Posterior cingulate gyrus (tissue), 11 donors: ENCODE measurements around the gene FAM131C.
A peak's percentile ranks its signal among the peaks of the same experiment; 100 is the strongest.
"Not testable (repeated sequence)": the region's sequence is repeated elsewhere in the genome, so short reads cannot be mapped to it uniquely, and the experiment has no call there.

Experiments
- DNase-seq, 10 donors: peaks; one replicate each; pipeline versions ENCODE4 v3.0.0 to v3.0.0-alpha.2; 2020 to 2021; ENCODE audit warnings: mixed read lengths in 3 of 10
- intact Hi-C: fragments of 100-400 bp; cut with DNase I; formaldehyde crosslinking; loops from one replicate; pipeline ENCODE4 v1.15.1; 2023

Gene FAM131C

GRCh38 chr1:16109571-16109970 lies 36.1 kb upstream of the FAM131C start:
- peak in 3 of 10 donors; percentile 5 to 28 (median 26) for DNase-seq
- intact Hi-C loops: no loop called here

GRCh38 chr1:16107039-16107438 lies 33.6 kb upstream of the FAM131C start:
- intact Hi-C loops, DNase-seq: not testable (repeated sequence)

GRCh38 chr1:16101623-16102022 lies 28.2 kb upstream of the FAM131C start:
- intact Hi-C loops: no loop called here
- DNase-seq: no peak

- intact Hi-C loops: no loop called here
- peak in 1 of 10 donors; percentile 35 for DNase-seq
Measured at GRCh38 chr1:16099412-16099811, 26.0 kb upstream of the FAM131C start.

- peak in 1 of 10 donors; percentile 35 for DNase-seq
- intact Hi-C loops: no loop called here
Measured at GRCh38 chr1:16095447-16095846, 22.0 kb upstream of the FAM131C start.

- intact Hi-C loops: no loop called here
Measured at GRCh38 chr1:16094453-16095158, 21.2 kb upstream of the FAM131C start.

GRCh38 chr1:16093611-16094010 lies 20.2 kb upstream of the FAM131C start:
- intact Hi-C loops: no loop called here
- DNase-seq: peak in 2 of 10 donors; percentile 40 to 48

More at GRCh38 chr1:16094453-16095158, 21.2 kb upstream of the FAM131C start:
- peak in 2 of 10 donors; percentile 47 to 79 for DNase-seq

GRCh38 chr1:16092923-16093511 lies 19.6 kb upstream of the FAM131C start:
- intact Hi-C loops: no loop called here
- peak in 2 of 10 donors; percentile 47 to 48 for DNase-seq

- peak in 2 of 10 donors; percentile 50 to 55 for DNase-seq
- intact Hi-C loops: no loop called here
Measured at GRCh38 chr1:16092097-16092922, 18.9 kb upstream of the FAM131C start.

GRCh38 chr1:16091296-16091695 lies 17.8 kb upstream of the FAM131C start:
- DNase-seq: peak in 3 of 10 donors; percentile 24 to 56 (median 30)
- intact Hi-C loops: no loop called here

- DNase-seq: peak in 2 of 10 donors; percentile 16 to 43
- intact Hi-C loops: no loop called here
Measured at GRCh38 chr1:16090076-16090826, 16.8 kb upstream of the FAM131C start.

GRCh38 chr1:16088996-16089395 lies 15.5 kb upstream of the FAM131C start:
- intact Hi-C loops: no loop called here
- DNase-seq: peak in 3 of 10 donors; percentile 35 to 57 (median 56)

GRCh38 chr1:16088351-16088911 lies 15.0 kb upstream of the FAM131C start:
- intact Hi-C loops: no loop called here
- peak in 3 of 10 donors; percentile 59 to 75 (median 67) for DNase-seq

- intact Hi-C loops: no loop called here
- DNase-seq: peak in 2 of 10 donors; percentile 10 to 58
Measured at GRCh38 chr1:16087733-16088132, 14.3 kb upstream of the FAM131C start.

GRCh38 chr1:16085522-16085921 lies 12.1 kb upstream of the FAM131C start:
- intact Hi-C loops: no loop called here
- peak in 1 of 10 donors; percentile 72 for DNase-seq

GRCh38 chr1:16083486-16083885 lies 10.0 kb upstream of the FAM131C start:
- intact Hi-C loops: no loop called here

GRCh38 chr1:16082283-16083038 lies 9.0 kb upstream of the FAM131C start:
- DNase-seq: peak in 7 of 10 donors; percentile 47 to 90 (median 61)
- intact Hi-C loops: no loop called here

More at GRCh38 chr1:16083486-16083885, 10.0 kb upstream of the FAM131C start:
- DNase-seq: peak in 2 of 10 donors; percentile 22 to 54

GRCh38 chr1:16081636-16082035 lies 8.2 kb upstream of the FAM131C start:
- DNase-seq: peak in 2 of 10 donors; percentile 69 to 73
- intact Hi-C loops: loop anchor here (2.0 kb wide), 1 partner anchor 281 kb away; no protein-coding TSS in a partner anchor
